ENCODE results near the gene APOBEC2.

APOBEC2 gene

DNA sequence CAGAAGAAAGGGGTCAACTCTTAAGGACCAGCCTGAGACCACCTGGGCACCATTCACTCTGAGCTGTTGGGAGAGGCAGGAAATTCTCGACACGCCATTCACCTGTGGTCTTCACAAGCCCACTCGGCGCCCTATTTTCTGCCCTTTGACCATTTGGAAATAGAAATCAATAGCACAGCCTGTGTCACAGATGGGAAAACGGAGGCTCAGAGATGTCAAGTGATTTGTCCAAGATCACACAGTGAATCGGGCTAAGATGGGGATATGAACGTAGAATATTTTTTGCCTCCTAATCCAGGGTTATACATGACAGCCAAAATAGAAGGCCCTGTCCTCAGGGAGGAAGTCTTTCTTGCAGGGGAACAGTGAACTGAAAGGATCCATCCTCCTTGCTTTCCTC is 3.0 kb upstream of the APOBEC2 start:
- H3K4me3 ChIP-seq (ENCODE audit: low read length), result no peak overlapping the region
- no peaks in the 10 kb centered on the region for H3K9me3 ChIP-seq (ENCODE audit: insufficient read depth, low read depth, low read length)
- H3K27me3 ChIP-seq (ENCODE audit: insufficient read depth, low read length), result no peaks in the 10 kb centered on the region
- no peak overlapping the region for H3K9ac ChIP-seq (ENCODE audit: low read depth, low read length)
- H3K27ac ChIP-seq (ENCODE audit: low read length), result no peak overlapping the region
- H3K36me3 ChIP-seq (ENCODE audit: insufficient read depth, low read depth, low read length), result no peaks in the 10 kb centered on the region
- H3K4me1 ChIP-seq (ENCODE audit: insufficient read depth, low read length), result 0 out of 2 replicates have a peak, but pooled peaks cover 3% of the 10 kb centered on the region

DNA sequence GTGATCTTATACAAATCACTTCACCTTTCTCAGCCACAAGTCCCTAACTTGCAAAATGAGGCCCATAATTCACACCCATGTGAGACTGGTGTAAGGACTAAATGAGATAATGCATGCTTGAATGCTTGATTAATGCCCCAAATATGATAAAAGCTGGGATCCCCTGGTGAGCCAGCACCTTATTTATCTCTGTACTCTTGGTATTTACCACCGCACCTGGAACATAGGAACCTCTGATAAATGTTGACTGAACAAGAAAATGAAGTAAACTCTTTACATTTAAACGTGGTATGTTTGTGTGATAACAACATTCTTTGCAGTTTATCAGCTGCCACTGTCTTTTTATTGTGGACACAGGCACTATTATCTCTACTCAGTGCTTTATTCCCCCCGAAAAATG is 2.5 kb upstream of the APOBEC2 start:
- Histone ChIP-seq H3K9me3 (ENCODE audit: insufficient read depth, low read depth, low read length) (no peaks in the 10 kb centered on the region), H3K27ac (ENCODE audit: low read length) (no peak overlapping the region), H3K4me1 (ENCODE audit: insufficient read depth, low read length) (0 out of 2 replicates have a peak, but pooled peaks cover 3% of the 10 kb centered on the region), H3K27me3 (ENCODE audit: insufficient read depth, low read length) (no peaks in the 10 kb centered on the region), H3K36me3 (ENCODE audit: insufficient read depth, low read depth, low read length) (no peaks in the 10 kb centered on the region), H3K4me3 (ENCODE audit: low read length) (no peak overlapping the region), H3K9ac (ENCODE audit: low read depth, low read length) (no peak overlapping the region)

- Histone ChIP-seq H3K27ac (ENCODE audit: low read length) (no peak overlapping the region), H3K4me1 (ENCODE audit: insufficient read depth, low read length) (0 out of 2 replicates have a peak, but pooled peaks cover 3% of the 10 kb centered on the region), H3K36me3 (ENCODE audit: insufficient read depth, low read depth, low read length) (no peaks in the 10 kb centered on the region), H3K4me3 (ENCODE audit: low read length) (no peak overlapping the region), H3K9ac (ENCODE audit: low read depth, low read length) (no peak overlapping the region), H3K9me3 (ENCODE audit: insufficient read depth, low read depth, low read length) (no peaks in the 10 kb centered on the region), H3K27me3 (ENCODE audit: insufficient read depth, low read length) (no peaks in the 10 kb centered on the region)
Measured at GRCh38 chr6:41051873-41052272, 1.1 kb upstream of the APOBEC2 start.

DNA sequence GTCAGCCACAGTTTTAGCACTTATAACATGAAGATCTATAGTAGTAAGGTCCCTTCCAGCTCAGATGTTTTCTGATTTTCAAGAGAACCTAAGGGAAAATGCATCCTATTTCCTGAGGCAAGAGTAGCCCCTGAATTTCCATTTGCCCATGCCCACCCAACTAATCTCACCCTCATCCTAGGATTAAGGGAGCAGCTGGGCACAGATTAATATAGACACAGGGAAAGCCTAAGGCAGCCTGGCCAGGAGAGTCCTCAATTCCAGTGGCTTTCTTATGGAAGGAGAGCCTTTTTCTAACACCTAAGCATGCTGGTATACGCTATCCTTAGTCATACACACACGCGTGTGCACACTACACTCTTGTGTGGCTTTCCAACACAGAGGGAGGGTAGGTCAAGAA is 1.5 kb downstream of the APOBEC2 start:
- no peak overlapping the region for H3K27ac ChIP-seq (ENCODE audit: low read length)
- H3K4me3 ChIP-seq (ENCODE audit: low read length), result no peak overlapping the region
- H3K27me3 ChIP-seq (ENCODE audit: insufficient read depth, low read length), result no peaks in the 10 kb centered on the region
- H3K36me3 ChIP-seq (ENCODE audit: insufficient read depth, low read depth, low read length), result no peaks in the 10 kb centered on the region
- H3K9ac ChIP-seq (ENCODE audit: low read depth, low read length), result no peak overlapping the region
- no peaks in the 10 kb centered on the region for H3K9me3 ChIP-seq (ENCODE audit: insufficient read depth, low read depth, low read length)
- 0 out of 2 replicates have a peak, but pooled peaks cover 11% of the 10 kb centered on the region for H3K4me1 ChIP-seq (ENCODE audit: insufficient read depth, low read length)

DNA sequence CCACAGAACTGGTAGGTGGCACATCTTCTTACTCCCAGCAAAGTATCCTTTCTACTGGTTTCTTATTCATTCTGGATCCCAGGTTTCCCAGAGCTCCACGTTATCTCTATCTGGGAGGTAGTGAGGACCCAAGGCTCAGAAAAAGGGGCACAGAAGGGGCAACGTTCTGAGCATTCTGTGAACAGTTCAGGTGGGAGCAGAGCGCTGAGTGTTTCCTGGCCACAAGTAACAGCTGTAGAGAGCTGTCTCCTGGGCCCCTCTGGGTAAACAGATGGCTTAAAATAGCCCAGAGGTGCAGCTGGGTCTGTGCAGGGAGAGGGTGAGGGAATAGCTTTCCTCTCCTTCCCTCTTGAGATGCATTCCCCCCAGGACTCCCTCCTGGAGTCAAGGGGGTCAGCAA is 2.1 kb downstream of the APOBEC2 start:
- Histone ChIP-seq H3K27ac (ENCODE audit: low read length) (no peak overlapping the region), H3K4me3 (ENCODE audit: low read length) (no peak overlapping the region), H3K4me1 (ENCODE audit: insufficient read depth, low read length) (0 out of 2 replicates have a peak, but pooled peaks cover 11% of the 10 kb centered on the region)

GRCh38 chr6:41056768-41057490 is 3.9 kb downstream of the APOBEC2 start:
- no peak overlapping the region for H3K27ac ChIP-seq (ENCODE audit: low read length)

More for the DNA sequence above, 2.1 kb downstream of the APOBEC2 start:
- Histone ChIP-seq H3K27me3 (ENCODE audit: insufficient read depth, low read length) (no peaks in the 10 kb centered on the region), H3K9ac (ENCODE audit: low read depth, low read length) (no peak overlapping the region), H3K36me3 (ENCODE audit: insufficient read depth, low read depth, low read length) (no peaks in the 10 kb centered on the region), H3K9me3 (ENCODE audit: insufficient read depth, low read depth, low read length) (no peaks in the 10 kb centered on the region)

GRCh38 chr6:41058783-41059181 is 5.8 kb downstream of the APOBEC2 start:
- 0 out of 2 replicates have a peak, but pooled peaks cover 8% of the 10 kb centered on the region for H3K4me1 ChIP-seq (ENCODE audit: insufficient read depth, low read length)
- H3K27me3 ChIP-seq (ENCODE audit: insufficient read depth, low read length), result no peaks in the 10 kb centered on the region
- no peak overlapping the region for H3K27ac ChIP-seq (ENCODE audit: low read length)
- H3K9ac ChIP-seq (ENCODE audit: low read depth, low read length), result no peak overlapping the region
- H3K36me3 ChIP-seq (ENCODE audit: insufficient read depth, low read depth, low read length), result peaks cover 17% of the 10 kb centered on the region
- H3K4me3 ChIP-seq (ENCODE audit: low read length), result no peak overlapping the region
- no peaks in the 10 kb centered on the region for H3K9me3 ChIP-seq (ENCODE audit: insufficient read depth, low read depth, low read length)

More at GRCh38 chr6:41056768-41057490, 3.9 kb downstream of the APOBEC2 start:
- H3K27me3 ChIP-seq (ENCODE audit: insufficient read depth, low read length), result no peaks in the 10 kb centered on the region
- H3K4me3 ChIP-seq (ENCODE audit: low read length), result no peak overlapping the region
- peaks cover 7% of the 10 kb centered on the region; the same call in 1 of the 2 replicates for H3K36me3 ChIP-seq (ENCODE audit: insufficient read depth, low read depth, low read length)
- no peak overlapping the region for H3K9ac ChIP-seq (ENCODE audit: low read depth, low read length)
- H3K4me1 ChIP-seq (ENCODE audit: insufficient read depth, low read length), result 0 out of 2 replicates have a peak, but pooled peaks cover 10% of the 10 kb centered on the region
- no peaks in the 10 kb centered on the region for H3K9me3 ChIP-seq (ENCODE audit: insufficient read depth, low read depth, low read length)

GRCh38 chr6:41059556-41059955 is 6.6 kb downstream of the APOBEC2 start:
- 0 out of 2 replicates have a peak, but pooled peaks cover 8% of the 10 kb centered on the region for H3K4me1 ChIP-seq (ENCODE audit: insufficient read depth, low read length)
- H3K4me3 ChIP-seq (ENCODE audit: low read length), result no peak overlapping the region
- no peak overlapping the region for H3K9ac ChIP-seq (ENCODE audit: low read depth, low read length)
- H3K36me3 ChIP-seq (ENCODE audit: insufficient read depth, low read depth, low read length), result peaks cover 25% of the 10 kb centered on the region
- H3K9me3 ChIP-seq (ENCODE audit: insufficient read depth, low read depth, low read length), result no peaks in the 10 kb centered on the region
- no peak overlapping the region for H3K27ac ChIP-seq (ENCODE audit: low read length)
- H3K27me3 ChIP-seq (ENCODE audit: insufficient read depth, low read length), result no peaks in the 10 kb centered on the region

DNA sequence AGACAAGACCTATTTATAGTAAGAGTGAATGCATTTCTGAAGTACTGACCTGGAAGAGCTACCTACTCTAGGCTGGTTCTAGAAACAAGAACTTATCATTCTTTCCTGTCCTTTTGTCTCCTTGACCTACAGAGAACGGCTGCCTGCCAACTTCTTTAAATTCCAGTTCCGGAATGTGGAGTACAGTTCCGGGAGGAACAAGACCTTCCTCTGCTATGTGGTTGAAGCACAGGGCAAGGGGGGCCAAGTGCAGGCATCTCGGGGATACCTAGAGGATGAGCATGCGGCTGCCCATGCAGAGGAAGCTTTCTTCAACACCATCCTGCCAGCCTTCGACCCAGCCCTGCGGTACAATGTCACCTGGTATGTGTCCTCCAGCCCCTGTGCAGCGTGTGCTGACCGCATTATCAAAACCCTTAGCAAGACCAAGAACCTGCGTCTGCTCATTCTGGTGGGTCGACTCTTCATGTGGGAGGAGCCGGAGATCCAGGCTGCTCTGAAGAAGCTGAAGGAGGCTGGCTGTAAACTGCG is 8.3 kb downstream of the APOBEC2 start:
- no peaks in the 10 kb centered on the region for H3K9me3 ChIP-seq (ENCODE audit: insufficient read depth, low read depth, low read length)
- H3K9ac ChIP-seq (ENCODE audit: low read depth, low read length), result no peak overlapping the region
- H3K4me1 ChIP-seq (ENCODE audit: insufficient read depth, low read length), result 0 out of 2 replicates have a peak, but pooled peaks cover 8% of the 10 kb centered on the region
- H3K4me3 ChIP-seq (ENCODE audit: low read length), result no peak overlapping the region
- peaks cover 42% of the 10 kb centered on the region for H3K36me3 ChIP-seq (ENCODE audit: insufficient read depth, low read depth, low read length)
- no peaks in the 10 kb centered on the region for H3K27me3 ChIP-seq (ENCODE audit: insufficient read depth, low read length)
- no peak overlapping the region for H3K27ac ChIP-seq (ENCODE audit: low read length)

GRCh38 chr6:41062056-41062455 is 9.1 kb downstream of the APOBEC2 start:
- H3K4me1 ChIP-seq (ENCODE audit: insufficient read depth, low read length), result 0 out of 2 replicates have a peak, but pooled peaks cover 8% of the 10 kb centered on the region
- no peak overlapping the region for H3K9ac ChIP-seq (ENCODE audit: low read depth, low read length)
- H3K27ac ChIP-seq (ENCODE audit: low read length), result no peak overlapping the region
- H3K4me3 ChIP-seq (ENCODE audit: low read length), result no peak overlapping the region
- no peaks in the 10 kb centered on the region for H3K9me3 ChIP-seq (ENCODE audit: insufficient read depth, low read depth, low read length)
- peaks cover 48% of the 10 kb centered on the region for H3K36me3 ChIP-seq (ENCODE audit: insufficient read depth, low read depth, low read length)
- no peaks in the 10 kb centered on the region for H3K27me3 ChIP-seq (ENCODE audit: insufficient read depth, low read length)

DNA sequence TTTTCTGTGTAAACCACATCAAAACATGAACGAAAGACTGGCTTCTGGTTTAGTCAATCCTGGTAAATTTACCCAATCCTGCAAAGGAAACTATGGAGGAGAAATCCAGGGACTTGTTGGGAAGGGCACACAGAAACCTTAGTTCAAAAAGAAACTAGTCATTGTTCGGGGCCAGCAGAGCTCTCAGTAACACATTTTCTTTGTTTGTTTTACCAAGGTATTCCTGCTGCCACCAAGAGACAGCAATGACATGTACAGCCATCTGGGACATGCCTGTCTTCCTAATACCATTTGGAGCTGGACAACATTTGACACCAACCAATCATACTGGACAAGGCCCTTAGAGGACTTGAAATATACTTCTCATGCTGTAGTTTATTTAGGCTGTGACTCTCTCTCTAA is 10.9 kb downstream of the APOBEC2 start:
- H3K9me3 ChIP-seq (ENCODE audit: insufficient read depth, low read depth, low read length), result no peaks in the 10 kb centered on the region
- H3K27me3 ChIP-seq (ENCODE audit: insufficient read depth, low read length), result no peaks in the 10 kb centered on the region
- H3K9ac ChIP-seq (ENCODE audit: low read depth, low read length), result no peak overlapping the region
- no peak overlapping the region for H3K4me3 ChIP-seq (ENCODE audit: low read length)
- H3K27ac ChIP-seq (ENCODE audit: low read length), result no peak overlapping the region
- 0 out of 2 replicates have a peak, but pooled peaks cover 4% of the 10 kb centered on the region for H3K4me1 ChIP-seq (ENCODE audit: insufficient read depth, low read length)
- H3K36me3 ChIP-seq (ENCODE audit: insufficient read depth, low read depth, low read length), result peaks cover 67% of the 10 kb centered on the region

- Histone ChIP-seq H3K4me1 (ENCODE audit: insufficient read depth, low read length) (no peaks in the 10 kb centered on the region), H3K4me3 (ENCODE audit: low read length) (no peak overlapping the region), H3K36me3 (ENCODE audit: insufficient read depth, low read depth, low read length) (peaks cover 75% of the 10 kb centered on the region)
Measured at GRCh38 chr6:41064841-41065240, 11.8 kb downstream of the APOBEC2 start.

More at GRCh38 chr6:41064841-41065240, 11.8 kb downstream of the APOBEC2 start:
- no peak overlapping the region for H3K9ac ChIP-seq (ENCODE audit: low read depth, low read length)
- no peaks in the 10 kb centered on the region for H3K9me3 ChIP-seq (ENCODE audit: insufficient read depth, low read depth, low read length)
- no peaks in the 10 kb centered on the region for H3K27me3 ChIP-seq (ENCODE audit: insufficient read depth, low read length)
- H3K27ac ChIP-seq (ENCODE audit: low read length), result no peak overlapping the region
